ENCODE results near the gene RBM20.
"Not testable (repeated sequence)": the region's sequence is repeated elsewhere in the genome, so short reads cannot be mapped to it uniquely, and the experiment has no call there.

- TF ChIP-seq, protein P1, sequence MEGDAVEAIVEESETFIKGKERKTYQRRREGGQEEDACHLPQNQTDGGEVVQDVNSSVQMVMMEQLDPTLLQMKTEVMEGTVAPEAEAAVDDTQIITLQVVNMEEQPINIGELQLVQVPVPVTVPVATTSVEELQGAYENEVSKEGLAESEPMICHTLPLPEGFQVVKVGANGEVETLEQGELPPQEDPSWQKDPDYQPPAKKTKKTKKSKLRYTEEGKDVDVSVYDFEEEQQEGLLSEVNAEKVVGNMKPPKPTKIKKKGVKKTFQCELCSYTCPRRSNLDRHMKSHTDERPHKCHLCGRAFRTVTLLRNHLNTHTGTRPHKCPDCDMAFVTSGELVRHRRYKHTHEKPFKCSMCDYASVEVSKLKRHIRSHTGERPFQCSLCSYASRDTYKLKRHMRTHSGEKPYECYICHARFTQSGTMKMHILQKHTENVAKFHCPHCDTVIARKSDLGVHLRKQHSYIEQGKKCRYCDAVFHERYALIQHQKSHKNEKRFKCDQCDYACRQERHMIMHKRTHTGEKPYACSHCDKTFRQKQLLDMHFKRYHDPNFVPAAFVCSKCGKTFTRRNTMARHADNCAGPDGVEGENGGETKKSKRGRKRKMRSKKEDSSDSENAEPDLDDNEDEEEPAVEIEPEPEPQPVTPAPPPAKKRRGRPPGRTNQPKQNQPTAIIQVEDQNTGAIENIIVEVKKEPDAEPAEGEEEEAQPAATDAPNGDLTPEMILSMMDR (IDR thresholded peaks at IDR 0.05), result not testable (repeated sequence)
- TF ChIP-seq POLR2A (IDR thresholded peaks at IDR 0.05), result not testable (repeated sequence)
These were observed 4.3 kb upstream of the RBM20 start for GRCh38 chr10:110639858-110640257.
